Omental fat pad (tissue), 4 donors: ENCODE data around the gene DUSP21. TPM values are rescaled to one million over a fixed set of nuclear protein-coding genes. Genes with fewer than 3 reads are reported as not detected.

Source experiments
- ATAC-seq: fragments of 150-250 bp; one replicate; pipeline ENCODE4 v1.9.1; 2016; ENCODE audit warnings: mild to moderate bottlenecking, moderate library complexity; ENCODE audit not compliant: low FRiP score
- DNase-seq: peaks from one replicate; pipeline ENCODE4 v3.0.0-alpha.2; 2019; ENCODE audit warnings: low spot score
- total RNA-seq, 4 donors: library from RNA; depleted of rRNA; stranded (reverse); fragments of >200 nt; gene quantifications; one replicate each; pipeline ENCODE4 v1.1.0, GENCODE V29; 2016
- TF ChIP-seq, protein P1 (sequence below), 3 donors: fragments of 450-650 bp; IDR thresholded peaks; one replicate each; pipeline ENCODE4 v1.5.1; 2016 to 2017; ENCODE audit warnings: antibody characterized with exemption in 3 of 3, mild to moderate bottlenecking in 3 of 3, moderate library complexity in 2 of 3

DUSP21 gene
- total RNA-seq, 4 donors from 2014 or later, result not detected

DNA sequence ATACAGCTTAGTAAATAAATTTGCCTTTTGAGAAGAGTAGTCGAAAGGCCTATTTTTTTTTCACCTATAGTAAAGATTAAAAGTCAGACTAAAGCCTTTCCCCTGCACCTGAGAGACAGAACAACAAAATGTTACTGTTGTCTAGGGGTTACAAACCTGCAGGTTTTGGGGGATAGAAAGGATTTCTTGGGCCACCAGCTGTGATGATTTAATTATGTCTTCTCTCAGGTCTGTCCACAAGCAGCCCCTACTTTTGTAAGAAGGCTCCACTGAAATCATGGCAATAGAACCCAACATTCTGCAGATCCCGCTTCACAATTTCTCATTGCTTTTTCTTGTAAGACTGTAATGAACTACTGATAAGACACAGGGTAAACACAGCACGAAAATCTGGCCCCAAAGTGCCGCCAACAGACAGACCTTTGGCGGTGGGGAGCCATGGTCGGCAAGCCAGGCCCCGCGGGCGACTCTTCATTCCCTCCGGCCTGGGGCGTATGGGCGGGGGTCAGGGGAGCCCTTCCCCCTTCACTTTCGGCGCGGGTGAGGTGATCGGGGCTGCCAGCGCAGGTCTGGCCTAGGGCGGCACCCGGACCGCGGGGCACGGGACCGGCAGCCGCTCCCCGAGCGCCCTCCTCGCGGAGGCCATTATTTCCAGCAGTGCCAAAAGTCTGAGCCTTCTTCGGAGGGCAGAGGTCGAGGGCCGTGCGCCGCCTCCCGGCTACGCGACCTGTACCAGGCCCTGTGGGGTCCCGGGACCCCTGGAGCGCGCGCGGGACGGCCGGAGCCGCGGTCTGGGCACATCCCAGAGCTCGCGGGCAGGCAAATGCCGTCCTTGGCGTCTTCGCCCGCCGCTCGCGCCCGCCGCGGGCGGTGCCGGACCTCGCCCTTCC is 28.4 kb downstream of the DUSP21 start:
- TF ChIP-seq, protein P1, sequence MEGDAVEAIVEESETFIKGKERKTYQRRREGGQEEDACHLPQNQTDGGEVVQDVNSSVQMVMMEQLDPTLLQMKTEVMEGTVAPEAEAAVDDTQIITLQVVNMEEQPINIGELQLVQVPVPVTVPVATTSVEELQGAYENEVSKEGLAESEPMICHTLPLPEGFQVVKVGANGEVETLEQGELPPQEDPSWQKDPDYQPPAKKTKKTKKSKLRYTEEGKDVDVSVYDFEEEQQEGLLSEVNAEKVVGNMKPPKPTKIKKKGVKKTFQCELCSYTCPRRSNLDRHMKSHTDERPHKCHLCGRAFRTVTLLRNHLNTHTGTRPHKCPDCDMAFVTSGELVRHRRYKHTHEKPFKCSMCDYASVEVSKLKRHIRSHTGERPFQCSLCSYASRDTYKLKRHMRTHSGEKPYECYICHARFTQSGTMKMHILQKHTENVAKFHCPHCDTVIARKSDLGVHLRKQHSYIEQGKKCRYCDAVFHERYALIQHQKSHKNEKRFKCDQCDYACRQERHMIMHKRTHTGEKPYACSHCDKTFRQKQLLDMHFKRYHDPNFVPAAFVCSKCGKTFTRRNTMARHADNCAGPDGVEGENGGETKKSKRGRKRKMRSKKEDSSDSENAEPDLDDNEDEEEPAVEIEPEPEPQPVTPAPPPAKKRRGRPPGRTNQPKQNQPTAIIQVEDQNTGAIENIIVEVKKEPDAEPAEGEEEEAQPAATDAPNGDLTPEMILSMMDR (IDR thresholded peaks at IDR 0.05), result no peak
- DNase-seq (no peak), ATAC-seq (peak; percentile 46)

DNA sequence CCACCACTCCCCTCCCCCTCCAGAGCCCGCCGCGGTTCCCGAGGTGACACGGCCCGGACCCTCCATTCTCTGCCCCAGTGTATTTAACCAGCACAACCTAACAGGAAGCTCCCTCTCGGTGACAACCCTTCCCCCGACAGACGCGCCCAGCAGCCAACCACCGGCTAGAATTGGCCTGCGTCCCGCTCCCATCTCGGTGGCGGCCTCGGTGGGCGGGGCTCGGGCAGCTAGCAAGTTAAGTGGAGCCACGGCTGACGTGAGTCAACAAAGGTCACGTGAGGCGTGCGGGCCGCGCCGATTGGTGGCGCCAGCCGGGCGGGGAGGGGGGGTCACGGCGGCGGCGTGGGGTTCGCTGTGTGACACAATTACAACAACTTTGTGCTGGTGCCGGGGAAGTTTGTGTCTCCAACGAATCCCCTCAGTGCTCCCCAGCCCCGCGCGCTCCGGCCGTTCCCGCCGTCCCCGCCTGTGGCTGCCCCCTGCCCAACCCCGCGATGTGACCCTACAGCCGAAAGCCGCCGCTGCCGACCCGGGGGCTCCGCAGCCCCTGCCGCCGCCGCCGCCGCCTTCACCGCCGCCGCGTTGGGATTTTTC is 29.1 kb downstream of the DUSP21 start, which contains the start of gene KDM6A:
TSS of gene KDM6A (plus strand) at position 368 of the 594 bp plus-strand sequence. CDS start 364 bp downstream, outside the sequence.
- TF ChIP-seq, protein P1 (IDR thresholded peaks at IDR 0.05), result no peak
- DNase-seq, result peak; percentile 98
- ATAC-seq, result peak; percentile 92

DNA sequence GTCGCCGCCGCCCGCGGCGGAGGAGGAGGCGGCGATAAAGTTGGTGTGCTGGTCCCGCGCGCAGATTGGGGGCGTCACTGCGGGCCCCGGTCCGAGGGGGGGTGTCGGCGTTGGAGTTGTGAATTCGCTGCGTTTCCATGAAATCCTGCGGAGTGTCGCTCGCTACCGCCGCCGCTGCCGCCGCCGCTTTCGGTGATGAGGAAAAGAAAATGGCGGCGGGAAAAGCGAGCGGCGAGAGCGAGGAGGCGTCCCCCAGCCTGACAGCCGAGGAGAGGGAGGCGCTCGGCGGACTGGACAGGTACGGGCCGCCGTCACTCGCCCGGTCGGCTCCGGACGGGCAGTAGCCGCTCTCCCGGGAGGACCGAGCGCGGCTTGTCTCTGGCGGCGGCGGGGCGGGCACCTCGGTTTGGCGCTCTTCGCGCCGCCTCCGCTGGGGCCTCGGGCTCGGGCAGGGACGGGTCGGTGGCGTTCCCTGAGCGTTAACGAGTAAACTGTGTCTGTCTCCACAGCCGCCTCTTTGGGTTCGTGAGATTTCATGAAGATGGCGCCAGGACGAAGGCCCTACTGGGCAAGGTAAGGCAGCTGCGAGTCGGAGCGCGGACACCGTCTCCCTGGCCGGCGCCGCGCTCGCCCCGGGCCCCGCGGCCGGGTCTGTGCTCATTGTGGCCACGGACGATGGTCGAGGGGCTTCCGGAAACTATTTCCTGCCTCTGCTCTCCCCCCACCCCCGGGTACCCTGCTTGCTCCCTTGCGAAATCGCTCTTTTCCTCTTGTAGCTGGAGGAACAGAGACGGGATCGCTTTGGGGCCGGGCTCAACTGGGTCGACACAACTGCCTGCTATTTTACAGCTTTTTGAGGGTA is 29.8 kb downstream of the DUSP21 start:
- no peak for DNase-seq
- peak; percentile 31 for ATAC-seq
- TF ChIP-seq, protein P1 (IDR thresholded peaks at IDR 0.05), result no peak

DNA sequence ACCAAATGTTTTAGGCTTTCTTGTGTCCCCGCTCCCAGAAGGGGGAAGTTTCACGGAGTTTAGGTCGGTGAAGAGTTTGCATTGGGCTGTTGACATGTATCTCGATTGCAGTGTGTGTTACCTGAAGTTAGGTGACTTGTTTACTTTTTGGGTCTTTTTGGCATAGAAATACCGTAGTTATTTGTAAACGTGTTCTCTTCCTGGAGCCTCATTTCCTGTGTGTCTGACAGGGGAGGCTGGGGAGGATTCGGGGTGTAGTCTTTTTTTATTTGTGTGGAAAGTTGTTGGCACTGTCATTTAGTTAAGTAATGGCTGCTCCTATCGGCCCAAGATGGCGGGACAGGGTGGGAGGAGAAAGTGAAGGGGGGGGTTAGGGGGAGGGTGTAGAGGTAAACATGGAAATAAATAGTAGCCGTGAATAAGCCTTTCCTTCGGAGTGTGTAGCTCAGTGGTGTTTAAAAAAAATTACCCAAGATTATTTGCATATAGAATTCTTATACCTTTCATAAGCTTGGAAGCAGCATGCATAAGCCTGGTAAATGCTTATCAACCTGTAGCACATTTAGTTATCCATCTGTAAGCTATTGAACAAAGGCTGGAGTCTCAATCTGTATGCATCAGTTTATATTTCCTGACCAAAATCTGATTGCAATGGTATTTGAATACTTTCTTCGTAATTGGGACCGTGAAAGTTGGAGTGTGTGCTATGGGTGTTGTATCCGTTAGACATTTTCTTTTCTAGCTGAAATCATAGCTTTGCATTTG is 30.8 kb downstream of the DUSP21 start:
- DNase-seq (no peak), ATAC-seq (no peak)

DNA sequence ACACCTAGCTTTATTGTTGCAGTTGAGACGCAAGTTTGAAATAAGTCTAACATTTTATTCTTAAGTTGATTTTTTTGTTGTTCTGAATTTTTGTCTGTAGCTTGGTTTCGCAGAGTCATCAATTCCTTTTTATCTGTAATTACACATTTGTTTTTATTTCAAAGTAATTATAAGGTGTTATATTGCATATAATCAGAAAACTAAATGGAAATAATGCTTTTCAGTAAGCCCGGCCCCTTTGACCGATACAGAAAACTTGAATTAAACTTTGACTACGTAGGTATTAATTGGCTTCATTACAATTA is 31.3 kb downstream of the DUSP21 start:
- no peak for ATAC-seq
- TF ChIP-seq, protein P1 (IDR thresholded peaks at IDR 0.05), result no peak
- DNase-seq, result no peak

More for the DNA sequence above, 30.8 kb downstream of the DUSP21 start:
- TF ChIP-seq, protein P1 (IDR thresholded peaks at IDR 0.05), result no peak

DNA sequence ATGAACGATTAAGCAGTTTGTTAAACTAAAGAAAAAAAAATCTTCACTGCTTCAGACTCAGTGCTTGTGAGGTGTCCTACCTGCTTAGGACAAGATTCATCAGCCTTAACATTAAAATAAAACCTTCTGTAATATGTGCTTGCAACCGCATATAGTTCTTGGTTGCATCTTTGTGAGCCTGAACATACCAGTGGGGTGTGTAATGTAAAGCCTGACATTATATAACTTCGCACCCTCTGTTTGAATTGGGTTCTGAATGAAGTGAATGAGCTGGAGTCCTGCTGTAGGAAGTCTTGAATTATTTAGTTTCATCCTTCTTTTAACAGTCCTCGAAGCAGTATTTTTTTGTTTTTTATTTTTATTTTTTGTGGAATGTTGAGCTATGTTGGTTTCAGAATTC is 32.3 kb downstream of the DUSP21 start:
- TF ChIP-seq, protein P1 (IDR thresholded peaks at IDR 0.05), result no peak
- no peak for DNase-seq
- ATAC-seq, result no peak
